B cell (primary cell): Measurements from ENCODE around the gene KCNMB3. TPM values are rescaled to one million over a fixed set of nuclear protein-coding genes. Genes with fewer than 3 reads are reported as not detected.

Experiments used
- ATAC-seq: fragments of 200-7000 bp; cut with Tn5 transposase; one replicate; pipeline ENCODE4 v1.10.0; 2021; ENCODE audit warnings: low read depth, mild to moderate bottlenecking, moderate number of reproducible peaks, moderate library complexity
- CTCF ChIA-PET: fragments of 350-600 bp; sonication (Branson Sonifier 250); formaldehyde crosslinking; loops from one replicate; lab custom pipeline; 2021; ENCODE audit warnings: antibody characterized with exemption, inconsistent platforms; lab: Charles Lee
- POLR2A ChIA-PET: fragments of 350-600 bp; sonication (Branson Sonifier 250); formaldehyde crosslinking; loops from one replicate; lab custom pipeline; 2021; ENCODE audit warnings: antibody characterized with exemption; lab: Charles Lee
- DNase-seq: peaks from one replicate; pipeline ENCODE4 v3.0.0; 2013
- H2AFZ ChIP-seq: 2 replicates; pipeline ENCODE4 v1.6.1; 2012; ENCODE audit warnings: mild to moderate bottlenecking, low read depth, low read length; ENCODE audit not compliant: insufficient read depth, poor library complexity, severe bottlenecking
- H3K27ac ChIP-seq, 2 donors: 1 replicate in 1 of 2; 2 replicates in 1 of 2; pipeline ENCODE4 v1.5.1; 2012 to 2013; ENCODE audit warnings: low read length in 2 of 2, mild to moderate bottlenecking in 2 of 2, moderate library complexity in 1 of 2
- H3K27me3 ChIP-seq, 4 experiments: fragments of 200-600 bp in 1 of 4; sonication (generic) in 1 of 4; replicated peaks in 1 of 4; 1 replicate in 2 of 4; 2 replicates in 2 of 4; pipeline versions ENCODE4 v1.6.1 to v1.7.0; 2013 to 2016; ENCODE audit warnings: low read length in 3 of 4, mild to moderate bottlenecking in 2 of 4, mixed read lengths in 1 of 4, moderate library complexity in 1 of 4; ENCODE audit not compliant: insufficient read depth in 4 of 4, control insufficient read depth in 3 of 4; ENCODE audit errors: control extremely low read depth in 1 of 4
- H3K36me3 ChIP-seq, 2 experiments: replicated peaks in 1 of 2; 1 replicate in 1 of 2; 2 replicates in 1 of 2; pipeline versions ENCODE4 v1.6.1 to v1.7.1; 2013; ENCODE audit warnings: low read length in 1 of 2; ENCODE audit not compliant: insufficient read depth in 2 of 2, control insufficient read depth in 1 of 2; ENCODE audit errors: control extremely low read depth in 1 of 2, extremely low read depth in 1 of 2
- H3K4me1 ChIP-seq, 2 donors: fragments of 200-600 bp in 1 of 2; sonication (generic) in 1 of 2; 1 replicate in 1 of 2; 2 replicates in 1 of 2; pipeline versions ENCODE4 v1.5.1 to v1.6.1; 2013 to 2017; ENCODE audit warnings: low read length in 2 of 2; ENCODE audit not compliant: control insufficient read depth in 2 of 2, insufficient read depth in 2 of 2
- H3K4me2 ChIP-seq: replicated peaks from 2 replicates; pipeline ENCODE3; 2012; ENCODE audit warnings: mild to moderate bottlenecking, low read depth, low read length; ENCODE audit not compliant: poor library complexity, severe bottlenecking
- H3K4me3 ChIP-seq, 5 experiments: fragments of 200-600 bp in 1 of 5; sonication (generic) in 1 of 5; 1 replicate in 3 of 5; 2 replicates in 2 of 5; pipeline versions ENCODE4 v1.5.1 to v1.7.0; 2011 to 2016; ENCODE audit warnings: low read length in 4 of 5, mild to moderate bottlenecking in 4 of 5, low read depth in 2 of 5, control low read depth in 1 of 5, moderate library complexity in 1 of 5; ENCODE audit not compliant: insufficient read depth in 1 of 5; ENCODE audit errors: control extremely low read depth in 1 of 5, extremely low read depth in 1 of 5
- H3K79me2 ChIP-seq: fragments of 200-600 bp; sonication (generic); one replicate; pipeline ENCODE4 v1.6.0; 2016; ENCODE audit warnings: low read length; ENCODE audit not compliant: control insufficient read depth, insufficient read depth
- H3K9ac ChIP-seq: fragments of 200-600 bp; sonication (generic); 2 replicates; pipeline ENCODE4 v1.6.1; 2017; ENCODE audit warnings: mild to moderate bottlenecking, low read length, moderate library complexity
- H3K9me3 ChIP-seq, 3 donors: one replicate each; pipeline versions ENCODE4 v1.6.1 to v1.7.1; 2013; ENCODE audit warnings: low read length in 2 of 3; ENCODE audit not compliant: control insufficient read depth in 2 of 3, insufficient read depth in 1 of 3; ENCODE audit errors: control extremely low read depth in 1 of 3
- H4K20me1 ChIP-seq: 2 replicates; pipeline ENCODE4 v1.6.0; 2012; ENCODE audit warnings: mild to moderate bottlenecking, low read length; ENCODE audit not compliant: insufficient read depth, control insufficient read depth, poor library complexity, severe bottlenecking
- H3K27ac Mint-ChIP-seq: one replicate; pipeline ENCODE4 v1.8.0; 2021; ENCODE audit warnings: mixed read lengths
- H3K27me3 Mint-ChIP-seq: one replicate; pipeline ENCODE4 v1.8.0; 2021; ENCODE audit warnings: mixed read lengths
- H3K4me1 Mint-ChIP-seq: one replicate; pipeline ENCODE4 v1.8.0; 2021; ENCODE audit warnings: mixed read lengths
- H3K4me3 Mint-ChIP-seq: one replicate; pipeline ENCODE4 v1.8.0; 2021; ENCODE audit warnings: mixed read lengths
- H3K9me3 Mint-ChIP-seq: one replicate; pipeline ENCODE4 v1.8.0; 2022; ENCODE audit warnings: mixed read lengths; ENCODE audit not compliant: insufficient read depth
- EZH2 ChIP-seq: IDR thresholded peaks from 2 replicates; pipeline ENCODE4 v1.6.1; 2012; ENCODE audit warnings: borderline replicate concordance, low read depth, mild to moderate bottlenecking, moderate library complexity, low read length; ENCODE audit not compliant: insufficient read depth, poor library complexity, severe bottlenecking
- WGBS: methylation state at CpG from one replicate; pipeline ENCODE4 v1.1.5; 2013; ENCODE audit warnings: missing lambda C conversion rate; ENCODE audit not compliant: insufficient coverage; 5-methylcytosine and 5-hydroxymethylcytosine counted together
- intact Hi-C: fragments of 100-400 bp; cut with micrococcal nuclease; formaldehyde crosslinking; loops from one replicate; pipeline ENCODE4 v1.10.0; 2022
- polyA plus RNA-seq: library from polyadenylated mRNA; depleted of rRNA; stranded (reverse); fragments of >200 nt; gene quantifications from 2 replicates; pipeline ENCODE4 v1.2.3, GENCODE V29; 2012
- total RNA-seq, 2 donors: library from RNA; stranded (reverse); fragments of 120-200 nt in 1 of 2; gene quantifications; 1 replicate in 1 of 2; 2 replicates in 1 of 2; pipeline versions ENCODE4 v1.2.3 to v1.2.4, GENCODE V29; 2013 to 2022
- TF ChIP-seq, protein P1 (sequence below): fragments of 200-600 bp; IDR thresholded peaks from one replicate; pipeline ENCODE4 v1.8.0; 2022; ENCODE audit warnings: antibody characterized with exemption, mild to moderate bottlenecking

Gene KCNMB3
- total and polyA plus RNA-seq, 2 donors (not counting 1 experiment from before 2014, with no cell fraction given), result 3.5 to 5.7 TPM

DNA sequence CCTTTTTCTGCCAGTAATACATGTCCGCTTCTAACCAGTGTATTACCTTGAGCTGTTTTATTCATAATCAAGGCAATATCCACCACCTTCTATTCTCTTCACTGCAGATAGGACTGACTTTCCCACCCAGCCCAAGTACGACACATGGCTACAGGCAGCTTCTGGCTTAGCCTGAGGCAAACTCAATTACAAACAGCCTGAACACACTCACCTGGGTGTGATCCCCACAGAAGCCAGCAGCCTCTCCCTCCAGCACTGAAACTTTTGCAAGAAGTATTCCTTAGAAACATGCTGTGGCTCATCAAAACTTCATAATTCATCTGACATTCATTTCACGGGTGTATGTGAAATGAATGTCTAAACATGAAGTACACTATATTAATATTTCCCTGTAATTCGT is 13.5 kb upstream of the KCNMB3 start:
- Histone ChIP-seq H3K4me1 (peaks cover 34 to 41% of the 10 kb centered on the region in 2 donors), H2AFZ (no peak overlapping the region), H3K9me3 (peaks cover 0 to 21% (median 0%) of the 10 kb centered on the region in 3 donors), H3K4me2 (no peak overlapping the region), H3K27ac (no peak overlapping the region), H3K9ac (no peak overlapping the region), H3K4me3 (no peak overlapping the region), H3K36me3 (no peaks in the 10 kb centered on the region), H3K79me2 (no peaks in the 10 kb centered on the region), H3K27me3 (no peaks in the 10 kb centered on the region), H4K20me1 (no peaks in the 10 kb centered on the region)
- intact Hi-C loops, result loop anchor here (10.0 kb wide), 1 partner anchor 170 kb away; no protein-coding TSS in a partner anchor
- CTCF ChIA-PET, result no interaction called here
- H3K9me3 Mint-ChIP-seq, result peaks cover 4% of the 10 kb centered on the region
- POLR2A ChIA-PET, result no interaction called here
- H3K4me3 Mint-ChIP-seq, result no peak overlapping the region
- DNase-seq (no peak), ATAC-seq (no peak)
- no peaks in the 10 kb centered on the region for H3K27me3 Mint-ChIP-seq
- H3K27ac Mint-ChIP-seq, result peak overlapping the region; percentile 17
- no peak for TF ChIP-seq EZH2
- TF ChIP-seq, protein P1, sequence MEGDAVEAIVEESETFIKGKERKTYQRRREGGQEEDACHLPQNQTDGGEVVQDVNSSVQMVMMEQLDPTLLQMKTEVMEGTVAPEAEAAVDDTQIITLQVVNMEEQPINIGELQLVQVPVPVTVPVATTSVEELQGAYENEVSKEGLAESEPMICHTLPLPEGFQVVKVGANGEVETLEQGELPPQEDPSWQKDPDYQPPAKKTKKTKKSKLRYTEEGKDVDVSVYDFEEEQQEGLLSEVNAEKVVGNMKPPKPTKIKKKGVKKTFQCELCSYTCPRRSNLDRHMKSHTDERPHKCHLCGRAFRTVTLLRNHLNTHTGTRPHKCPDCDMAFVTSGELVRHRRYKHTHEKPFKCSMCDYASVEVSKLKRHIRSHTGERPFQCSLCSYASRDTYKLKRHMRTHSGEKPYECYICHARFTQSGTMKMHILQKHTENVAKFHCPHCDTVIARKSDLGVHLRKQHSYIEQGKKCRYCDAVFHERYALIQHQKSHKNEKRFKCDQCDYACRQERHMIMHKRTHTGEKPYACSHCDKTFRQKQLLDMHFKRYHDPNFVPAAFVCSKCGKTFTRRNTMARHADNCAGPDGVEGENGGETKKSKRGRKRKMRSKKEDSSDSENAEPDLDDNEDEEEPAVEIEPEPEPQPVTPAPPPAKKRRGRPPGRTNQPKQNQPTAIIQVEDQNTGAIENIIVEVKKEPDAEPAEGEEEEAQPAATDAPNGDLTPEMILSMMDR, result no peak
- 100% methylated on average over 2 of the region's 4 CpGs for WGBS
- H3K4me1 Mint-ChIP-seq, result peaks cover 68% of the 10 kb centered on the region

DNA sequence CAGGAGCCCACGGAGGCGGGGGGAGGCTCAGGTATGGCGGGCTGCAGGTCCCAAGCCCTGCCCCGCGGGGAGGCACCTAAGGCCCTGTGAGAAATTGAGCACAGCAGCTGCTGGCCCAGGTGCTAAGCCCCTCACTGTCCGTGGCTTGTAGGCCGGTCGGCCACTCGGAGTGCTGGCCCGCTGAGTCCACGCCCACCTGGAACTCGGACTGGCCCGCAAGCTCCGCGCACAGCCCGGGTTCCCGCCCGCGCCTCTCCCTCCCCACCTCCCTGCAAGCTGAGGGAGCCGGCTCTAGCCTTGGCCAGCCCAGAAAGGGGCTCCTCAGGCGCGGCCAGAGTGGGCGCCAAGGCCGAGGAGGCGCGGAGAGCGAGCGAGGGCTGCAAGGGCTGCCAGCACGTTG is 12.2 kb upstream of the KCNMB3 start:
- peaks cover 0 to 24% (median 0%) of the 10 kb centered on the region in 3 donors for H3K9me3 ChIP-seq
- H2AFZ ChIP-seq, result no peak overlapping the region
- no peaks in the 10 kb centered on the region for H3K36me3 ChIP-seq
- Mint-ChIP-seq H3K27me3 (no peaks in the 10 kb centered on the region), H3K27ac (no peak overlapping the region), H3K4me1 (peaks cover 63% of the 10 kb centered on the region), H3K4me3 (no peak overlapping the region), H3K9me3 (peaks cover 11% of the 10 kb centered on the region)
- ATAC-seq (no peak), DNase-seq (no peak)
- H3K4me1 ChIP-seq, result peaks cover 28 to 36% of the 10 kb centered on the region in 2 donors
- ChIA-PET CTCF (interaction anchor here (1.8 kb wide), 1 partner anchor 52 kb away, joined by 6 read pairs; no protein-coding TSS in a partner anchor), POLR2A (no interaction called here)
- intact Hi-C loops, result loop anchor here (10.0 kb wide), 1 partner anchor 172 kb away; no protein-coding TSS in a partner anchor
- WGBS, result 96% methylated on average over 18 of the region's 29 CpGs
- H3K4me2 ChIP-seq, result no peak overlapping the region
- no peaks in the 10 kb centered on the region for H3K79me2 ChIP-seq
- no peak for TF ChIP-seq EZH2
- TF ChIP-seq, protein P1, result no peak
- no peaks in the 10 kb centered on the region for H3K27me3 ChIP-seq
- no peak overlapping the region for H3K4me3 ChIP-seq
- H4K20me1 ChIP-seq, result no peaks in the 10 kb centered on the region
- H3K27ac ChIP-seq, result no peak overlapping the region
- no peak overlapping the region for H3K9ac ChIP-seq
